Spinal cord (tissue), 10 donors: Measurements from ENCODE around the gene KDR. TPM values are rescaled to one million over a fixed set of nuclear protein-coding genes. Genes with fewer than 3 reads are reported as not detected.
A peak's percentile ranks its signal among the peaks of the same experiment; 100 is the strongest.

Experiments used
- DNase-seq, 6 donors: peaks; one replicate each; pipeline versions ENCODE4 v3.0.0 to v3.0.0-alpha.2; 2013 to 2015; ENCODE audit warnings: low spot score in 6 of 6, low read depth in 4 of 6
- H3K27ac ChIP-seq: one replicate; pipeline ENCODE4 v1.5.1; 2013; ENCODE audit warnings: low read depth, low read length, control low read depth
- H3K27me3 ChIP-seq: one replicate; pipeline ENCODE4 v1.6.1; 2013; ENCODE audit warnings: low read length; ENCODE audit not compliant: control insufficient read depth, insufficient read depth
- H3K36me3 ChIP-seq: one replicate; pipeline ENCODE4 v1.6.1; 2013; ENCODE audit warnings: low read length; ENCODE audit not compliant: control insufficient read depth, insufficient read depth
- H3K4me1 ChIP-seq: one replicate; pipeline ENCODE4 v1.6.1; 2013; ENCODE audit warnings: low read length; ENCODE audit not compliant: control insufficient read depth, insufficient read depth
- H3K4me3 ChIP-seq: one replicate; pipeline ENCODE4 v1.5.1; 2013; ENCODE audit warnings: low read depth, low read length, control low read depth
- H3K9me3 ChIP-seq: one replicate; pipeline ENCODE4 v1.6.1; 2013; ENCODE audit warnings: low read length; ENCODE audit not compliant: control insufficient read depth, insufficient read depth
- WGBS: methylation state at CpG from one replicate; pipeline ENCODE4 v1.1.5; 2013; ENCODE audit warnings: missing lambda C conversion rate; ENCODE audit not compliant: insufficient coverage; 5-methylcytosine and 5-hydroxymethylcytosine counted together
- polyA plus RNA-seq, 2 donors: library from polyadenylated mRNA; unstranded; fragments of 120-200 nt; gene quantifications; one replicate each; pipeline ENCODE4 v1.2.1, GENCODE V29; 2013; ENCODE audit not compliant: insufficient read length in 2 of 2
- total RNA-seq, 2 donors: library from RNA; depleted of rRNA in 1 of 2; stranded (reverse); fragments of 120-200 nt in 1 of 2; fragments of >200 nt in 1 of 2; gene quantifications; one replicate each; pipeline versions ENCODE4 v1.2.3 to v1.2.4, GENCODE V29; 2013 to 2014
- donor health status: healthy.

KDR gene
- total and polyA plus RNA-seq, 4 donors = 29.1 to 217 (median 57.4) TPM

DNA sequence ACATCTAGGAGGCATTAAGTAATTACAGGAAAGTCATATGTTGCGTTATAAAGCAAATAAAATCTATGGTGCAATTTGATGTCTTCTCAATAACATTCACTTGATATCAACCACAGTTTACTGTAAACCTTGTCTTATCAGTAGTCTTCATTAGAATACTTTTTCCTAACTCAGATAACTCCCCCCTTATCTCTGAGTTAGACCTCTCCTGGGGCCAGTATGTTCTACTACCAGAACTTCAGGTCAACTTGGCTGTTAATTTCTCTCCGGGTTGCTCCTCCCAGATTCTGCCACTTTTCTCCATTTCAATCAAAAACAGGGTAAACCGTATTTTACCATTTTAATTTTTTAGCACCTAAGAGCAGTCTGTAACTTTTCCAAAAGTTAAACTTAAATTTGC is 50.0 kb downstream of the KDR start:
- no peaks in the 10 kb centered on the region for H3K9me3 ChIP-seq
- H3K27ac ChIP-seq = no peak overlapping the region
- H3K4me1 ChIP-seq = no peaks in the 10 kb centered on the region
- no peaks in the 10 kb centered on the region for H3K36me3 ChIP-seq
- no peak overlapping the region for H3K4me3 ChIP-seq
- peaks cover 2% of the 10 kb centered on the region for H3K27me3 ChIP-seq
- no peak for DNase-seq
- WGBS = 80% methylated on average over 2 of the region's 3 CpGs

DNA sequence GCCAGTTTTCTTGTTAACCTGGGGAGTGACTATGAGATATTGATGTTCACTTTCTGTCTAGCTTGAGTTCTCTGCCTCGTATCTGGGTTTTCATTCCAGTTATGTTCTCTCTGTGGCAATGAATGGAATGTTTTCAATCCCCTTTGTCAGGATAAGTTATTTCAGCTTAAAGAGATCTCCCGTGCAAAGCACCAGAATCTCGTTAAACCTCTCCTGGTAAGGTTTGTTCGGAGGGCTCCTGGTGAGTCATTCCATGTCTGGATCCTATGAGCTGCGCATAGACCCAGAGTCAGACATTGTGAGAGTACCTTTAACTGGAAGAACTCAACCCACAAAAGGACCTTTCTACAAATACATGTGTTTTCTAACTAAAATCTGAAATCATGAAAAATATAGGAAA is 51.0 kb downstream of the KDR start:
- WGBS = 43% methylated on average over 1 of the region's 5 CpGs
- Histone ChIP-seq H3K4me1 (no peaks in the 10 kb centered on the region), H3K9me3 (no peaks in the 10 kb centered on the region), H3K36me3 (no peaks in the 10 kb centered on the region), H3K27me3 (no peaks in the 10 kb centered on the region), H3K4me3 (no peak overlapping the region), H3K27ac (no peak overlapping the region)
- no peak for DNase-seq

DNA sequence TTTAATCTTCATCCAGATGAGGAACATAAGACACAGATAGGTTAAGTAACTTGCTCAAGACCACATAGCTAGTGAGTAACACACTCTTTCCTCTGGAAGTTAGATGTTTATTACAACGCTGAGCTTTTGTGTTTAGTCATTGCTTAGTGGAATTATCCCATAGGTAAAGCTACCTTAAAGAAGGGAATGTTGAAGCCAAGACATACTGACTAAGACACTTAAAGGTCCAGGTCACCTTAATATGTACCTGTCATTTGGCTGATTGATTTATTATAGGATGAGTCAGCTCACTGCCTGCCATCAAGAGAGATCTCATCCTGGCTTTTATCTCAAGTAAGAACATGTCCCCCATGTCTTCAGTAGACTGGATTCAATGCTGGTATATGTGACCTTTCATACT is 53.4 kb downstream of the KDR start:
- H3K4me3 ChIP-seq = no peak overlapping the region
- H3K9me3 ChIP-seq = no peaks in the 10 kb centered on the region
- WGBS = no CpG with 5 or more reads among the region's 1 CpG
- no peak for DNase-seq
- no peaks in the 10 kb centered on the region for H3K36me3 ChIP-seq
- no peaks in the 10 kb centered on the region for H3K4me1 ChIP-seq
- no peaks in the 10 kb centered on the region for H3K27me3 ChIP-seq
- H3K27ac ChIP-seq = no peak overlapping the region

DNA sequence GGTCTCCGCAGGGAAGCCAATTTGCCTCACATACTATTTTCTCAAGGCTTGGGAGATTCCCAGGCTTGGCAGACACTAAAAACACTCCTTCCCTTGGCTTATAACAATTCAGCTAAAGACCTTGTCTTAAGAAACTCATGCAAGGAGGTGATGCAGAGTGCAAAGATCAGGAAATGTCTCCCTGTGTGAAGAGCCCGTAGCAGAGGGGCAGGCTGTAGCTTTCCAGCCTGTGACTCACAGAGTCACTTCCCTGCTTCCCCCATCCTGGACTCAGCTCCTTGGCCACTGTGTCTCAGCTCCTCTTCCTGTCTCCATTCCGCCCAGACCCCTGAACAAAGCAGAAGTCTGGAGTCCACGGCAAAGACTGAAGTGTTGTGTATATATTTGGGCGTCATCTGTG is 56.1 kb downstream of the KDR start:
- no peak overlapping the region for H3K27ac ChIP-seq
- no peaks in the 10 kb centered on the region for H3K4me1 ChIP-seq
- no peaks in the 10 kb centered on the region for H3K9me3 ChIP-seq
- DNase-seq = no peak
- no peaks in the 10 kb centered on the region for H3K36me3 ChIP-seq
- no peaks in the 10 kb centered on the region for H3K27me3 ChIP-seq
- WGBS = 87% methylated on average over 2 of the region's 5 CpGs
- no peak overlapping the region for H3K4me3 ChIP-seq

DNA sequence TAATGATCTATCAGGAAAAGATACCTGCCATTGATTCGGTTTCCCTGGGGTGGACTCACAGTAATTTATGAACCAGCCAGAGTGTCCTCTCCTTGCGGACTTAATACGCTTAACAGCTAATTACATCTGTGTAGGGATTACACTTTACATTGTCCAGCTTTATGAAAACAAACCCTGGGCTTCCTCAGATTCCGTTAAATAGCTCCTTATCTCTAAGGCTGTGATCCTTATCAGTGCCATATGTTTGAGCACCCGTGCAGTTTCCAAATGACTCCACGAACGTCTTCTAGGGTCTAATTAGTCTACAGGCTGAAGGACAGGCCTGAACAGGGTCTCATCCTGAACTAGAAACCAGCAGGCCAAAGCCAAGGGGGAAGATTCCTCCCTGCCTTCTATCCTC is 56.9 kb downstream of the KDR start:
- Histone ChIP-seq H3K9me3 (no peaks in the 10 kb centered on the region), H3K27ac (no peak overlapping the region), H3K4me1 (no peaks in the 10 kb centered on the region), H3K4me3 (no peak overlapping the region), H3K36me3 (no peaks in the 10 kb centered on the region), H3K27me3 (no peaks in the 10 kb centered on the region)
- 86% methylated on average over 7 of the region's 7 CpGs for WGBS
- no peak for DNase-seq

DNA sequence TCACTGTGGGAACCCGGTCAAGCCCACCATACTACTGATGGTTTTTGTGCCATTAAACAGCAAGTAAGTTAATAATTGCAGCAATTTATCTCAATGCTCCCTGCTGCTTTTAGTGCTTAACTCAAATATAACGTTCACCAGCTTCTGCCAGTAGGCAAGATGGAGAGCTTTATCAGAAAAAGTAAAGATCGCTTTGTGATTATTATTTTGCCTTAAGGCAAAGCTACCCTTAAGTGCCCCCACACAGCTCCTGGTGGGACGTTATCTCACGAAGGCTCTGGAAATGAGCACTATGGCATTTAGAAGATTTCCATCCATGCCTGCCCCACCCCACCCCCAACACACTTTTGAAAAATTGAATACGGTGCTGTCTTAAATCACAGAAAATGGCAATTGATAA is 59.4 kb downstream of the KDR start:
- H3K4me3 ChIP-seq = no peak overlapping the region
- H3K9me3 ChIP-seq = no peaks in the 10 kb centered on the region
- WGBS = 83% methylated on average over 1 of the region's 6 CpGs
- peak in 1 of 6 donors; percentile 85 for DNase-seq
- H3K27me3 ChIP-seq = no peaks in the 10 kb centered on the region
- no peaks in the 10 kb centered on the region for H3K4me1 ChIP-seq
- no peaks in the 10 kb centered on the region for H3K36me3 ChIP-seq
- no peak overlapping the region for H3K27ac ChIP-seq

DNA sequence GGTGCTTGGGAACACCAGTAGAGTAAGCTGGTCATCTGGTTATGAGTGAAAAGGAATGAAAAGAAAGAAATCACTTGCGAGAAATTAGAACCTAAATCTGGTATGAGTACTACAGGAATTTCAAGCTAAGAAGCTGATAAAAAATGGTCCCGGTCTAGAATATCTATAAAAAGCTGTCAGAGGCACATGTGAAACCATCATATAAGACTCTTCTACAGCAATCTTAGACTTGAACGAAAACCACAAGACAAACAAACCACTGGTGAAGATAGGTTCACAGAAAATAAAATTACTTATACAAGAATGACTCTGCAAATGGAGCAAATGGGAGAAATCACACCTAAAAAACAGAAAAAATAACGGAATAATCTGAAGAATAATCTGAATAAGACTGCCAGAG is 69.9 kb downstream of the KDR start:
- no peak overlapping the region for H3K27ac ChIP-seq
- H3K27me3 ChIP-seq = no peaks in the 10 kb centered on the region
- H3K4me1 ChIP-seq = no peaks in the 10 kb centered on the region
- no peak for DNase-seq
- no peak overlapping the region for H3K4me3 ChIP-seq
- WGBS = no CpG with 5 or more reads among the region's 4 CpGs
- H3K9me3 ChIP-seq = no peaks in the 10 kb centered on the region
- H3K36me3 ChIP-seq = no peaks in the 10 kb centered on the region

DNA sequence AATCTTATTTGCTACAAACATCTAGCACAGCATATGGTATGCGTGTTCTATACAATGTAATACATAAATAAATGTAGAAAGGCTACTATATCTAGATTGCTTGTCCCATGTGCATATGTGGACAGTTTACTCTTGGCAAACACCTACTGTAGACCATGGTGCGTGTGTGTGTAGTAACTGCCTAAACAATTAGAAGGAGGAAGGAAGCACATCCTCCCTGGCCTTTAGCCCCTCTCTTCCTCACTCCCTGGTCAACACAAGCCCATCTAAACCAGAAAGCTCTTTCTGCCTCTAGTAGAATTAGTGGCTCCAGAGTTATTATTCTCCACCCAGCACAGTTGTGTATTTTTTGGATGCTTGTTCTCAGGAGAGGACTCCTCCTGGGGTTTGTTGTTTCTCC is 73.9 kb downstream of the KDR start:
- H3K27ac ChIP-seq = no peak overlapping the region
- no peak for DNase-seq
- no peaks in the 10 kb centered on the region for H3K36me3 ChIP-seq
- H3K27me3 ChIP-seq = no peaks in the 10 kb centered on the region
- no peak overlapping the region for H3K4me3 ChIP-seq
- WGBS = no CpG with 5 or more reads among the region's 2 CpGs
- H3K4me1 ChIP-seq = no peaks in the 10 kb centered on the region
- H3K9me3 ChIP-seq = no peaks in the 10 kb centered on the region

DNA sequence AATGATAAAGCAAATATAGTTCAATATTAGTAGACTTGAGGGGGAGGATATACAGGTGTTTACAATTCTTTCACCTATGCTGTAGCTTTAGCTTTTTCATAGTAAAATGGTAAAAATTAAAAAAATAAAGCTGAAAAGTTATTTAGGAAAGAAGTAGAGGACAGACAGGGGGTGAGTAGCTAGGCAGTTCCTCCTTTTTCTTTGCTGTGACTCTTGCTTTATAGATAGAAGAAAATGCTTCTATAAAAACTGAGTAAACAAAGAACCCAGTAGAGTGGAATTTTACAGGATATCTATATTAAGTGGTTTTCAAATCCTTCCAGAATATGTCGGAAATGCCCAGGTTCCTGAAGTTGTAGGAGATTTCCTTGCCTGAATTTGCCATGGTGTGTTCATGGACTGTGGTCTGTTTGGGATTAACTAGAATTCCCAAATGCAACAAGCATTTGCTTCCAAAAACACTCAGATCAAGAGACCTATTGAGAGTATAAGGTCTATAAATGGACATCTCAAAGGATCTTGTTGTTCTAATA is 74.9 kb downstream of the KDR start:
- no peak overlapping the region for H3K4me3 ChIP-seq
- DNase-seq = no peak
- H3K9me3 ChIP-seq = no peaks in the 10 kb centered on the region
- H3K4me1 ChIP-seq = no peaks in the 10 kb centered on the region
- H3K27ac ChIP-seq = no peak overlapping the region
- H3K27me3 ChIP-seq = no peaks in the 10 kb centered on the region
- no CpG with 5 or more reads among the region's 1 CpG for WGBS
- H3K36me3 ChIP-seq = no peaks in the 10 kb centered on the region

DNA sequence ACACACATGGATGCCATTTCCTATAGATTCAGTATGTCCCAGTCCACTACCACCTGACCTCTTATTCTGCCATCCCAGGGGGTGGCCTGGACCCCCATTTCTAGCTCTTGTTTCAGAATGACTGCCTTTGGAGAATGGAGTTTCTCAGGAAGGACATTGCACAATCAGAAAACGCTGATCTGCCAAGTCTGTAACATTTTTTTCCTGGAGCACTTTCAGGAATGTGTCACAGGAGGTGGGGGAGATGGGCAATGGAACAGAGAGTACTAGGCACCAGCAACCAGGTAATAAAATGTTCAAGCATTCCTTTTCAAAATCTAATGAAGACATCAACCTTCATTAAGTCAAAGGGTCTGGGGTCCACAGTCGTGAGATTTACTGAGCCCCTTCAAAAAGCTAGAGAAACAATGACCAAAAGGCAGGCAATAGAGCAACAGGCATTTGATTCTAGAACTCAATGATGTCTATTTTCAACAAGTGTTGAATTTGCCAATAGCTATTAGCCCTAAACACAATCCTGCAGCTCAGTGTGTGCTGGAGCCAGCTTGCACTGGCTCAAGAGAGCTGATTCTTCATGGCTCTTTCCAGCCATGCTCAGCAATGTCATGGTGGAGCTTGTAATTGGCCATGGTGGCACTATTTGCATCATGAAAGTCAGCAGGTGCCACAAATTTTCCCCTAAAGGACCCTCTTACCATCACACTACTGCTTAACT is 87.1 kb downstream of the KDR start:
- Histone ChIP-seq H3K4me1 (no peaks in the 10 kb centered on the region), H3K4me3 (no peak overlapping the region), H3K27me3 (no peaks in the 10 kb centered on the region), H3K36me3 (no peaks in the 10 kb centered on the region), H3K27ac (no peak overlapping the region), H3K9me3 (peaks cover 2% of the 10 kb centered on the region)
- 20% methylated on average over 1 of the region's 2 CpGs for WGBS
- no peak for DNase-seq
